Mucosa of descending colon (tissue), 3 donors: Measurements from ENCODE around the gene KCNG2. TPM values are rescaled to one million over a fixed set of nuclear protein-coding genes. Genes with fewer than 3 reads are reported as not detected.

ENCODE experiments used
- ATAC-seq: fragments of 200-7000 bp; cut with Tn5 transposase; one replicate; pipeline ENCODE4 v1.9.1; 2020; ENCODE audit warnings: mild to moderate bottlenecking, moderate library complexity
- DNase-seq, 3 donors: peaks; one replicate each; pipeline ENCODE4 v3.0.0-alpha.2; 2020
- H3K36me3 ChIP-seq: fragments of 200-600 bp; one replicate; pipeline ENCODE4 v1.8.0; 2021; ENCODE audit warnings: low read depth, mild to moderate bottlenecking
- H3K4me1 ChIP-seq: fragments of 200-600 bp; one replicate; pipeline ENCODE4 v1.8.0; 2021; ENCODE audit warnings: low read depth, mild to moderate bottlenecking
- H3K4me3 ChIP-seq: fragments of 200-600 bp; one replicate; pipeline ENCODE4 v1.8.0; 2021; ENCODE audit warnings: mild to moderate bottlenecking
- H3K9me3 ChIP-seq: fragments of 200-600 bp; one replicate; pipeline ENCODE4 v1.8.0; 2021; ENCODE audit warnings: mild to moderate bottlenecking
- intact Hi-C, 2 donors: fragments of 100-400 bp; cut with DNase I in 1 of 2; cut with micrococcal nuclease in 1 of 2; formaldehyde crosslinking; loops; one replicate each; pipeline versions ENCODE4 v1.11.0 to v1.11.1; 2022; cut with DNase I, micrococcal nuclease
- total RNA-seq, 3 donors: library from RNA; stranded (reverse); fragmentation: NEBNext Ultra II Directional in 2 of 3; extraction: Animal tissue kit (Norgen Biotek cat#: 25700) in 2 of 3; gene quantifications; one replicate each; pipeline versions ENCODE4 v1.2.1 to v1.2.4, GENCODE V29; 2021 to 2023
- TF ChIP-seq, protein P1 (sequence below): fragments of 200-600 bp; IDR thresholded peaks from one replicate; pipeline ENCODE4 v1.8.0; 2022; ENCODE audit warnings: antibody characterized with exemption, mild to moderate bottlenecking
- donor health status: DM: no; HTN: no; CAD: no; lungs with moderate emphysema.
- donor health status: DM: no; HTN: no; CAD: no.
- donor health status: DM: no; HTN: yes; CAD: no.

KCNG2 gene
- total RNA-seq, 3 donors from 2014 or later = 0.19 TPM; not detected in 2

DNA sequence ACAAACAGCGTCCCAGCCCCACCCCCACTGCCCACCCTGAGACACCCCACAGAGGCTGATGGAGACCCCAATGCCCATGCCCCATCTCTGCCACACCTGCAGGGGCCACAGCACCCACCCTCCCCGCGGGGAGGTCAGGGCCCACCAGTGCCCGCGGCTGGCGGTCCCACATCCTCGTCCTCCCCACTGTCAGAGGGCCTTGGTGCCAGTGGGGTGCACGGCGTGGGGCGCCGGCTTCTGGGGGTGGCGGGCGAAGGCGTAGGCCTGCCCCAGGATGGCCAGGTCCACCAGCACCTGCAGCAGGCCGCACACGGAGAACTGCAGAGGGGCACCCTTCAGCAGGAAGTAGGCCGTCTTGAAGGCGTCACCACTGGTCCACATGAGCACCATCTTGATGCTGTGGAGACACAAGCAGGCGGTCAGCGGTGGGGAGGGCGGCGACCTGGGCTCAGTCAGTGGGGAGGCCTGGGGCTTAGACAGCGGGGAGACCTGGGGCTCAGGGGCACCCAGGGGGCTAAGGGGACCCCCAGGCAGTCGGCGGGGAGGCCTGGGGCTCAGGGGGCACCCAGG, 106.1 kb downstream of the KCNG2 start:
- H3K9me3 ChIP-seq = peaks cover 20% of the 10 kb centered on the region
- intact Hi-C loops = no loop called here
- no peak overlapping the region for H3K4me3 ChIP-seq
- no peaks in the 10 kb centered on the region for H3K4me1 ChIP-seq
- DNase-seq (no peak), ATAC-seq (no peak)
- H3K36me3 ChIP-seq = peaks cover 8% of the 10 kb centered on the region
- TF ChIP-seq, protein P1, sequence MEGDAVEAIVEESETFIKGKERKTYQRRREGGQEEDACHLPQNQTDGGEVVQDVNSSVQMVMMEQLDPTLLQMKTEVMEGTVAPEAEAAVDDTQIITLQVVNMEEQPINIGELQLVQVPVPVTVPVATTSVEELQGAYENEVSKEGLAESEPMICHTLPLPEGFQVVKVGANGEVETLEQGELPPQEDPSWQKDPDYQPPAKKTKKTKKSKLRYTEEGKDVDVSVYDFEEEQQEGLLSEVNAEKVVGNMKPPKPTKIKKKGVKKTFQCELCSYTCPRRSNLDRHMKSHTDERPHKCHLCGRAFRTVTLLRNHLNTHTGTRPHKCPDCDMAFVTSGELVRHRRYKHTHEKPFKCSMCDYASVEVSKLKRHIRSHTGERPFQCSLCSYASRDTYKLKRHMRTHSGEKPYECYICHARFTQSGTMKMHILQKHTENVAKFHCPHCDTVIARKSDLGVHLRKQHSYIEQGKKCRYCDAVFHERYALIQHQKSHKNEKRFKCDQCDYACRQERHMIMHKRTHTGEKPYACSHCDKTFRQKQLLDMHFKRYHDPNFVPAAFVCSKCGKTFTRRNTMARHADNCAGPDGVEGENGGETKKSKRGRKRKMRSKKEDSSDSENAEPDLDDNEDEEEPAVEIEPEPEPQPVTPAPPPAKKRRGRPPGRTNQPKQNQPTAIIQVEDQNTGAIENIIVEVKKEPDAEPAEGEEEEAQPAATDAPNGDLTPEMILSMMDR = no peak

DNA sequence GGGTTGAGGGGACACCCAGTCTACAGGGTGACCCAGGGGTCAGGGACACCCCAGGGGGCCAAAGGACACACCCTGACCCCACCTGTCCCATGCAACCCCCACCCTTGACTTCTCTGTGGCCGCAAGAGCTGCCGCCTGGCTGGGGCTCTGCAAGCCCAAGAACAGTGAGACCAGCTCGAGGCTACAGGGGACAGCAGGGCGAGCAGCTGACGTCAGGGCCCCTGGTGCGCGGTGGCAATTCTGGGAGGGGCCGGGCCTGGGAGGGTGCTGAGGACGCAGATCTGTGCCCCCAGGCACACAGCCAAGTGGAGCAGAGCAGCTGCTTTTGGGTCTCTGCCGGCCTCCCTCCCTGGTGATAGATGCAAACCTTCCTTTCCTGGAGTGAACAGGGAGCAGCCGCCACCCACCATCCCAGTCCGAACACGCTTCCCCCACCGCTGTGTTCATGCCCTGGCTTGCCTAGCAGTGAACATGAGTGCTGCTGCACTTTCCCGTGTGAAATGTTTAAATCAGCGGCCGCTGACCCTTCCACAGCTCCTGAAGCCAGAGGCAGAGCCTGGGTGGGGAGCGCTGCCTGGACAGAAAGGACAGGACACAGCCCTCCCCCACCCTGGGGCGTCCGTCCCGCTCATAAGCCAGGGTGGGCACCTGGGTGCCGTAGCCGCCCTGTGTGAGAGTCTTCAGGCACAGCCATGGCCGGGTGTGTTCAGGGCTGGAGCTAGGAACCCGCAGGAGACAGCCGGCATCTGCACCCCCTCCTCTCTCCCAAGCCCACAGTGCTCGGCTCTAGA, 106.8 kb downstream of the KCNG2 start:
- no peaks in the 10 kb centered on the region for H3K4me1 ChIP-seq
- ATAC-seq = no peak
- H3K9me3 ChIP-seq = peaks cover 13% of the 10 kb centered on the region
- no peak overlapping the region for H3K4me3 ChIP-seq
- intact Hi-C loops = no loop called here
- no peak for DNase-seq
- TF ChIP-seq, protein P1 = no peak
- peaks cover 8% of the 10 kb centered on the region for H3K36me3 ChIP-seq

- Histone ChIP-seq H3K4me3 (no peak overlapping the region), H3K4me1 (no peaks in the 10 kb centered on the region), H3K9me3 (peaks cover 4% of the 10 kb centered on the region), H3K36me3 (peaks cover 8% of the 10 kb centered on the region)
- DNase-seq (no peak), ATAC-seq (no peak)
- TF ChIP-seq, protein P1 = no peak
- intact Hi-C loops = no loop called here
Measured at GRCh38 chr18:79905389-79905911, 107.7 kb downstream of the KCNG2 start.

GRCh38 chr18:79905993-79906392, 108.3 kb downstream of the KCNG2 start:
- Histone ChIP-seq H3K9me3 (peaks cover 2% of the 10 kb centered on the region), H3K36me3 (peaks cover 8% of the 10 kb centered on the region), H3K4me3 (no peak overlapping the region), H3K4me1 (no peaks in the 10 kb centered on the region)
- intact Hi-C loops = no loop called here
- TF ChIP-seq, protein P1 = no peak
- no peak for ATAC-seq
- DNase-seq = no peak

DNA sequence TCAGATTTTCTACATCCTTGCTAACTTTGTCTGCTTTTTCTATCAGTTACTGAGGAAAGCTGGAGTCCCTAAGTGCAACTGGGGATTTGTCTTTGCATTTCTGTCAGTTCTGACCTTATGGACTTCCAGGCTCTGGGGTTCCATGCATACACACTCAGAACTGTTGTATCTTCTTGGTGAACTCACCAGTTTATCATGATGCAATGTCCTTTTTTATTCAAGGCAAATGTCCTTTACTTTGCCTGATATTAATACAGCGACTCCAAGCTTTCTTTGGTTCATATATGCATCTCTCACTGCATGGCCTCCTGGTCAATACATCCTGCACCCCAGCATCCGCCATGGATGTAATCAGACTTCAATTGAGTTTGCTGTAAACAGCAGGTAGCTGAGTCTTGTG, 109.0 kb downstream of the KCNG2 start:
- no peak for DNase-seq
- intact Hi-C loops = no loop called here
- no peaks in the 10 kb centered on the region for H3K9me3 ChIP-seq
- no peaks in the 10 kb centered on the region for H3K4me1 ChIP-seq
- peaks cover 8% of the 10 kb centered on the region for H3K36me3 ChIP-seq
- H3K4me3 ChIP-seq = no peak overlapping the region
- TF ChIP-seq, protein P1 = no peak
- no peak for ATAC-seq
